Body of pancreas (tissue), 4 donors: ENCODE results near the gene PCCA.
"Not testable (repeated sequence)": the region's sequence is repeated elsewhere in the genome, so short reads cannot be mapped to it uniquely, and the experiment has no call there.

ENCODE experiments used
- CTCF ChIP-seq, 7 experiments: fragments of 450-650 bp in 4 of 7; fragments of 200-600 bp in 3 of 7; sonication (generic) in 3 of 7; IDR thresholded peaks; one replicate each; pipeline ENCODE4 v1.5.1; 2016 to 2019; ENCODE audit warnings: antibody characterized with exemption in 7 of 7
- POLR2A ChIP-seq, 3 donors: fragments of 450-650 bp; IDR thresholded peaks; one replicate each; pipeline ENCODE4 v1.6.1; 2016; ENCODE audit warnings: antibody characterized with exemption in 3 of 3, mild to moderate bottlenecking in 2 of 3

- not testable (repeated sequence) for TF ChIP-seq CTCF, POLR2A (IDR thresholded peaks at IDR 0.05)
Measured at GRCh38 chr13:100223966-100224530, 135.2 kb downstream of the PCCA start.
